Parathyroid adenoma (tissue), 2 donors: ENCODE results near the gene ZMIZ1.

ENCODE experiments used
- H2AFZ ChIP-seq: fragments of 300-600 bp; sonication (generic); one replicate; pipeline ENCODE4 v1.7.0; 2017; ENCODE audit warnings: antibody characterized with exemption, mild to moderate bottlenecking
- H3K27ac ChIP-seq: fragments of 300-600 bp; sonication (generic); one replicate; pipeline ENCODE4 v1.7.0; 2017
- H3K27me3 ChIP-seq: fragments of 300-600 bp; sonication (generic); one replicate; pipeline ENCODE4 v1.7.0; 2017; ENCODE audit warnings: low read length; ENCODE audit not compliant: control insufficient read depth, insufficient read depth
- H3K36me3 ChIP-seq: fragments of 300-600 bp; sonication (generic); one replicate; pipeline ENCODE4 v1.7.0; 2017; ENCODE audit warnings: low read length; ENCODE audit not compliant: control insufficient read depth, insufficient read depth
- H3K4me1 ChIP-seq: fragments of 300-600 bp; sonication (generic); one replicate; pipeline ENCODE4 v1.7.0; 2017; ENCODE audit warnings: control low read depth
- H3K4me2 ChIP-seq: fragments of 300-600 bp; sonication (generic); one replicate; pipeline ENCODE4 v1.7.0; 2017; ENCODE audit warnings: low read length
- H3K4me3 ChIP-seq: fragments of 300-600 bp; sonication (generic); one replicate; pipeline ENCODE4 v1.7.0; 2017; ENCODE audit warnings: low read depth, low read length
- H3K79me2 ChIP-seq: fragments of 300-600 bp; sonication (generic); one replicate; pipeline ENCODE4 v1.7.0; 2017; ENCODE audit warnings: control low read depth
- H3K9ac ChIP-seq: fragments of 300-600 bp; sonication (generic); one replicate; pipeline ENCODE4 v1.7.0; 2017; ENCODE audit warnings: mild to moderate bottlenecking
- H3K9me3 ChIP-seq: fragments of 300-600 bp; sonication (generic); one replicate; pipeline ENCODE4 v1.7.0; 2017; ENCODE audit warnings: low read length; ENCODE audit not compliant: control insufficient read depth
- CTCF ChIP-seq: fragments of 300-600 bp; sonication (generic); IDR thresholded peaks from one replicate; pipeline ENCODE4 v1.7.0; 2017; ENCODE audit warnings: antibody characterized with exemption, mild to moderate bottlenecking
- donor health status: primary hyperparathyroidism.

Gene ZMIZ1

GRCh38 chr10:79305988-79306387 lies 237.2 kb downstream of the ZMIZ1 start:
- H3K27me3 ChIP-seq = no peaks in the 10 kb centered on the region
- no peaks in the 10 kb centered on the region for H3K9me3 ChIP-seq
- H3K4me1 ChIP-seq = no peaks in the 10 kb centered on the region
- no peak overlapping the region for H3K27ac ChIP-seq
- H2AFZ ChIP-seq = no peak overlapping the region
- H3K4me2 ChIP-seq = no peak overlapping the region
- TF ChIP-seq CTCF = no peak
- H3K79me2 ChIP-seq = no peaks in the 10 kb centered on the region
- no peak overlapping the region for H3K9ac ChIP-seq
- no peaks in the 10 kb centered on the region for H3K36me3 ChIP-seq
- H3K4me3 ChIP-seq = no peak overlapping the region

- H3K27me3 ChIP-seq = no peaks in the 10 kb centered on the region
- no peaks in the 10 kb centered on the region for H3K4me1 ChIP-seq
- TF ChIP-seq CTCF = no peak
- no peaks in the 10 kb centered on the region for H3K36me3 ChIP-seq
- no peak overlapping the region for H3K9ac ChIP-seq
- H3K4me3 ChIP-seq = no peak overlapping the region
- H2AFZ ChIP-seq = no peak overlapping the region
- H3K79me2 ChIP-seq = no peaks in the 10 kb centered on the region
- no peaks in the 10 kb centered on the region for H3K9me3 ChIP-seq
- no peak overlapping the region for H3K27ac ChIP-seq
- no peak overlapping the region for H3K4me2 ChIP-seq
Measured at GRCh38 chr10:79306644-79307220, 238.0 kb downstream of the ZMIZ1 start.

GRCh38 chr10:79308016-79308415 lies 239.2 kb downstream of the ZMIZ1 start:
- H3K36me3 ChIP-seq = no peaks in the 10 kb centered on the region
- no peaks in the 10 kb centered on the region for H3K4me1 ChIP-seq
- H3K27ac ChIP-seq = no peak overlapping the region
- no peaks in the 10 kb centered on the region for H3K9me3 ChIP-seq
- no peak overlapping the region for H2AFZ ChIP-seq
- no peak overlapping the region for H3K4me3 ChIP-seq
- no peak overlapping the region for H3K9ac ChIP-seq
- TF ChIP-seq CTCF = no peak
- no peaks in the 10 kb centered on the region for H3K79me2 ChIP-seq
- H3K4me2 ChIP-seq = no peak overlapping the region
- no peaks in the 10 kb centered on the region for H3K27me3 ChIP-seq

GRCh38 chr10:79308969-79309665 lies 240.4 kb downstream of the ZMIZ1 start:
- Histone ChIP-seq H3K9me3 (no peaks in the 10 kb centered on the region), H3K79me2 (no peaks in the 10 kb centered on the region), H3K27me3 (no peaks in the 10 kb centered on the region), H3K27ac (no peak overlapping the region), H3K4me3 (no peak overlapping the region), H3K4me2 (no peak overlapping the region), H3K4me1 (no peaks in the 10 kb centered on the region), H3K9ac (no peak overlapping the region), H3K36me3 (no peaks in the 10 kb centered on the region), H2AFZ (no peak overlapping the region)
- no peak for TF ChIP-seq CTCF
